Measurements from ENCODE around the gene ATXN2.

ATXN2 gene

GRCh38 chr12:111436811-111437210 lies 162.3 kb downstream of the ATXN2 start:
- no peak for DNase-seq (ENCODE audit: low read depth)

- no peak for DNase-seq (ENCODE audit: low read depth)
These were observed 162.8 kb downstream of the ATXN2 start for GRCh38 chr12:111436266-111436665.

DNA sequence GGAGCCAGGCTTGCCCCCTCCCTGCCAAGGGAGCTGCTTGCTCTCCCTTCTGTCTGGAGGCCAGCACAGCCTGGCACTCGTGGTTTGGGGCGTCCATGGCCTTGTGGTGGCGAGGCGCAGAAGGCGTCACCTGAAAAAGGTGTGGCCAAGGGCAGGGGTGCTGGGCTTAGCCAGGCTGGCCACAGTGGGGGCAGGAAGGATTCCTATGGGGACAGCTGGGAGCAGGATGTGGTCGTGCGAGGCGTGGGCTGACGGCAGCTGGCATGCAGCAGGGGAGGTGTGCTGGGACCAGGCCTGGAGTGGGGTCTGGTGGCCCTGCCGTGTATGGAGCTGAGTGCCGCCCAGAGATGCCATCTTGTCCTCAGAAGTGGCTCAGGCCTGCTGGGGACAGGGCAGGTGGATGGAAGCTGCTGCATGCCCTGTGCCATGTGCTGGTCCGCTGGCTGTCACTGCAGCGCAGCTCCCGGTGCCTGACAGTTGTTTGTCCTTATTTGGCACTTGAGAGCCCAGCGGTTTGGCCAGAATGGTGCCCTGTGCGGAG lies 163.4 kb downstream of the ATXN2 start:
- no peak for DNase-seq (ENCODE audit: low read depth)

GRCh38 chr12:111434680-111435338 lies 164.3 kb downstream of the ATXN2 start:
- peak; percentile 34 for DNase-seq (ENCODE audit: low read depth)

DNA sequence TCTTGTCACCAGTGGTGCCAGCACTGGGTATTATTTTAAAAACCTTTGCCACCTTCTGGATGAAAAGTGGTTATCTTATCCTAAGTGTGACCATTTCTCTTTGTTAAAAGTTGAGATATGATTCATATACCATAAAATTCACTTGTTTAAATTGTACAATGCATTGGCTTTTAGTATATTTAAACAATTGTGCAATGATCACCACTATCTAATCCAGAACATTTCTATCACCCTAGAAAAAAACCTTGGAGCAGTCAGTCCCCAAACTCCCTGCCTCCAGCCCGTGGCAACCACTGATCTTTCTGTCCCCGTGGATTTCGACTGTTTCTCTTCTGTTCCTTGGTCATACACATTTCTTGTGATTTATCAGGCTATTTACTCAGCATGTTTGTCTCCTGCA lies 165.1 kb downstream of the ATXN2 start:
- no peak for DNase-seq (ENCODE audit: low read depth)

- no peak for DNase-seq (ENCODE audit: low read depth)
These were observed 167.3 kb downstream of the ATXN2 start for GRCh38 chr12:111431772-111432171.

GRCh38 chr12:111430433-111431353 lies 168.4 kb downstream of the ATXN2 start:
- no peak for DNase-seq (ENCODE audit: low read depth)

- DNase-seq (ENCODE audit: low read depth), result no peak
These were observed 169.2 kb downstream of the ATXN2 start for GRCh38 chr12:111429828-111430432.

DNA sequence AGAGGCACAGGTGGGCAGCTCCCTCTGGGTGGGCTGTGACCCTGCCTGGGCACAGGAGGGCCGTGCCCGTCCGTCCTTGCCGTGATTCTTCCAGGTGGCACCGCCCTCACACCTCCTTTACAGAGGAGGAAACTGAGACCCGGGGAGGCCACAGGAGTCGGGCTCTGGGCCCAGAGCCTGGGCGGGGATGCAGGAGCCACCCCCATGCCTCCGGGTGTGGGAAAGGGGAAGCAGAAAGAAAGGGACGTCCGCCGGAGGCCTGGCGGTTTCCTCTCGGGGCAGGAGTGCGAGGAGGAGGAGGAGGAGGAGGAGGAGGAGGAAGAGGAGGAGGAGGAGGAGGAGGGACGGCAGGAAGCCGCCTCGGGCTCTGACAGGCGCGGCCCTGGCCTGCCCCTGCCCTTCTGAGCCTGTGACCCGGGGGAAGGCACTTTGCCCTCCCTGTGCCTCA lies 170.4 kb downstream of the ATXN2 start:
- DNase-seq (ENCODE audit: low read depth), result no peak

DNA sequence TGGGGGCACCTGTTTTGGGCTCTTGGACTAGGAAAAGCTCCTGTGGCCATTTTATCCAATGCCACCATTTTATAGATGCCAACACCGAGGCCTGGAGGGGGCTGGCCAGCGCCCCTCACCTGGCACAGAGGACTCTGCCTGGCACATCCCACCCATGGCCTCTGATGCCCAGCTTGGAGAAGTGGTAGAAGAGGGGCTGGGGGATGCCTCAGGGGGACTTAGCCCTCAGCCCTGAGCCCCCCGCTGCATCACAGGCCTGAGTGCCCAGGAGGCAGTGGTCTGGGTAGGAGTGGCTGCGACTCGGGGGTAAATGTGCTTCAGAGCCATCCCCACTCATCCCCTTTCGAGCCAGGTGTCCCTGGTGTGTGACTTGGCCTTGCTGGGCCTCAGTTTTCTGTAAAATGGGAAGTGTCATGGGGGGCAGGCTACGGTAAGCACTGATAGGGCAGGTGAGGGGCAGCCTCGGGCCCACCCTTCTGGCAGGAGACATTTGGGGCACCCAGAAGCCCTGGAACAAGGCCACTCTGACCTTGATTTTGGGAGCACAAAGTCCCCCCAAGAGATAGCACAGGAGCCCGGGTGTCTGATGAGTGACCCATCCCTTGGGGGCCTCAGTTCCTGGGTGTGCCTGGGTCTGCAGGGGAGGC lies 170.9 kb downstream of the ATXN2 start:
- DNase-seq (ENCODE audit: low read depth), result no peak

DNA sequence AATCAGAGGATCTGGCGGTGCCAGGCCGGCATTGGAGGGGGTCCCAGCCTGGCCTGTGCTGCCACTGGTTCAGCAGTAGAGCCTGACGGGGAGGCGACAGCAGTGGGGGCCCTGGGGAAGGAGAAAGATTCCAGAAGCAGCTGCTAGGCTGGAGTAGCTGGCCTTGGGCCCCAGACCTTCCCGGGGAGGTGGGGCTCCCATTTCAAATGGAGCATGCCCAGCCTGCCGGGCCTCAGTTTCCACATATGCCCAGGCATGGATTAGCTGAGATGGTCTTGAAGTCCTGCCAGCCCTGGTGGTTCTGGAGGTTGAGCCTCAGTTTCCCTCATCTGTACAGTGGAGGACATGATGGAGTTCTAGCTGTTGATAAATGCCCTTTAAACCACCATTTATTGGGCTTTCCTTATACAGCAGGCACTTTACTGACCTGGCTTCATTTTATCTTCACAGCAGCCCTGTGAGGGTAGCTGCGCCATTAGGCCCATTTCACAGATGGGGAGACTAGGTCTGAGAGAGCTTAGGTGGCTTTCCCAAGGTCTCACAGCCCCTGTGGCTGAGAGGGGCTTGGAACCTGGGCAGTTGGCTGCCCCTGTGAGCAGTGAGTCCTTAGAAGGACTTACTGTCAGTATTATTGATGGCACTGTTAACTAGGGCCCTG lies 171.6 kb downstream of the ATXN2 start:
- DNase-seq (ENCODE audit: low read depth), result no peak

DNA sequence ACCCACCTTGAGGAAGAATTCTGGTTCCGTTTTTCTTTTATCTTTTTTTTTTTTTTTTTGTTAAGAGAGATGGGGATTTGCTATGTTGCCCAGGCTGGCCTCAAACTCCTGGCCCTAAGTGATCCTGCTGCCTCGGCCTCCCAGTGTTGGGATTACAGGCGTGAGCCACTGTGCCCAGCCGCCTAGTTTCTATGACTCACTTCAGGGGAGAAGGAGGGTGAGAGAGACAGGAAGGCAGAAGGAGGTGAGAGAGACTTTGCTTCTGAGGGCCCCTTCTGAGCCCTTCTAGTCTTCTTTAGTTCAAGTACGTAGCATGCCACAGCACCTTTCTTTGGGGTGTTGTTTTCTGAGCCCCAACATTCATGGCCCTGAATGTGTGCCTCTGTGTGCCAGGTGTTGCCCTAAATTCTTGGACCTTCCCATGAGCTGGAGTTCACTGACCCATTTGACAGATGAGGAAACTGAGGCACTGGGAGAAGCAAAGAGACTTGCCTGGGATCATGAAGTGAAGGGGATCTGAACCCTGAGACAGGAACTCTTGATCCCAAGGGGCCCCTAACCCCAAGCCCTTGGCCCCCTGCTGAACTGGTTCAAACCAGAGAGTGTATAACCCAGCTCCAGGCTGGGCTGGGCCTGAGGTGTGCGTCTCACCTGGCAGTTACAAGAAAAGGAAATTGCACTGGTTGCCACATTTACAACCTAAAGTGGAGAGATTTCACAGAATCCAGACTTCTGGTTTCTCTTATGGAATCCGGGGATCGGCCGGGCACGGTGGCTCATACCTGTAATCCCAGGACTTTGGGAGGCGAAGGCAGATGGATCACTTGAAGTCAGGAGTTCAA lies 172.6 kb downstream of the ATXN2 start:
- no peak for DNase-seq (ENCODE audit: low read depth)

GRCh38 chr12:111425655-111426054 lies 173.5 kb downstream of the ATXN2 start:
- DNase-seq (ENCODE audit: low read depth), result no peak

GRCh38 chr12:111424793-111425251 lies 174.3 kb downstream of the ATXN2 start:
- no peak for DNase-seq (ENCODE audit: low read depth)

GRCh38 chr12:111424189-111424792 lies 174.8 kb downstream of the ATXN2 start:
- peak; percentile 41 for DNase-seq (ENCODE audit: low read depth)

- no peak for DNase-seq (ENCODE audit: low read depth)
These were observed 178.6 kb downstream of the ATXN2 start for GRCh38 chr12:111420494-111420893.

DNA sequence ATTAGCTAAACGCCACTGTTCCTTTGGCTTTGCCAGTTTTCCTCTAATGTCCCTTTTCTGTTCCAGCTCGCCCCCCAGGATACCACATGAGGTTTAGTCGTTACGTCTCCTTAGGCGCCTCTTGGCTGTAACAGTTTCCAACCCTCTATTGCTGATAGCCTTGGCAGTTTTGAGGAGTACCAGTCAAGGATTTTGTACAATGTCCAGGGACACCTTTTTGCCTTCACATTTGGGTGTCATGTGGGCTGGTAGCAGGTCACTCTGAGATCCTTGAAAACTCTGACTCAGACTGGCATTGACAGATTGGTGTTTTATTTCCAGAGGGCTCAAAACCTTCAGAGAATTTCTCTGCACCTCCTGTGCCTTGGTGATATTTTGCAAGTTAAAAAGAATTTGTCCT lies 179.3 kb downstream of the ATXN2 start:
- no peak for DNase-seq (ENCODE audit: low read depth)

DNA sequence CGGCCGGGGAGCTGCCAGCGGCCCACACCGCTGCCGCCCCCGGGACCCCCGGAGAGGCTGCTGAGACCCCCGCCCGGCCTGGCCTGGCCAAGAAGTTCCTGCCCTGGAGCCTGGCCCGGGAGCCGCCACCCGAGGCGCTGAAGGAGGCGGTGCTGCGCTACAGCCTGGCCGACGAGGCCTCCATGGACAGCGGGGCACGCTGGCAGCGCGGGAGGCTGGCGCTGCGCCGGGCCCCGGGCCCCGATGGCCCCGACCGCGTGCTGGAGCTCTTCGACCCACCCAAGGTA lies 180.6 kb downstream of the ATXN2 start:
- DNase-seq (ENCODE audit: low read depth), result no peak

DNA sequence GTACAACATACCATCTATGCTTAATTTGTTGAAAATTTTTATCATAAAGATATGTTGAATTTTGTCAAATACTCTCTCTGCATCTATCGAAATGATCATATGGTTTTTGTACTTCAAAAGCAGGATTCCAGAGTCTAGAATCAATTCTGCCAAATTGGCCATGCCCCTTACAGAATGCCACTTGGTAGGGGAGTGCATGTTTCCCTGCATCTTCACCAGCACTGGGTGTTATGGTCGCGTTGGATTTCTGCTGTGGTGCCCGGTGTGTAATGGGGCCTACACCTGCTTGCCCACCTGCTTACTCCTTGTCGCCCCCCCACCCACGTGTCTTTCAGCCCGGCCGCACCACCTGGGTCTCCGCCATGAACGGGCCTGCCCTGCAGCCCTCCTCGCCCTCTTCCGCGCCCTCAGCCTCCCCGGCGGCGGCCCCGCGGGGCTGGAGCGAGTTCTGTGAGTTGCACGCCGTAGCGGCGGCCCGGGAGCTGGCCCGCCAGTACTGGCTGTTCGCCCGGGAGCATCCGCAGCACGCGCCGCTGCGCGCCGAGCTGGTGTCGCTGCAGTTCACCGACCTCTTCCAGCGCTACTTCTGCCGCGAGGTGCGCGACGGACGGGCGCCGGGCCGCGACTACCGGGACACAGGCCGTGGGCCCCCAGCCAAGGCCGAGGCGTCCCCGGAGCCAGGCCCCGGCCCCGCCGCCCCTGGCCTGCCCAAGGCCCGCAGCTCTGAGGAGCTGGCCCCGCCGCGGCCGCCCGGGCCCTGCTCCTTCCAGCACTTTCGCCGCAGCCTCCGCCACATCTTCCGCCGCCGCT lies 181.1 kb downstream of the ATXN2 start:
- DNase-seq (ENCODE audit: low read depth), result no peak
